Measurements from ENCODE around the gene TMPRSS13.

The TMPRSS13 gene

GRCh38 chr11:117932947-117933346, 3.7 kb upstream of the TMPRSS13 start:
- TF ChIP-seq TOX (CRISPR knock-in tag; IDR thresholded peaks at IDR 0.05; ENCODE audit: borderline replicate concordance) (no peak), ZFP3 (CRISPR knock-in tag; IDR thresholded peaks at IDR 0.05) (no peak), ZNF70 (CRISPR knock-in tag; IDR thresholded peaks at IDR 0.05) (no peak), BACH2 (CRISPR knock-in tag; IDR thresholded peaks at IDR 0.05; ENCODE audit: borderline replicate concordance) (no peak), OSR1 (CRISPR knock-in tag; IDR thresholded peaks at IDR 0.05) (no peak), SNAI2 (CRISPR knock-in tag; IDR thresholded peaks at IDR 0.05) (no peak)
- no peak for ATAC-seq

- no peak for ATAC-seq
- TF ChIP-seq ZNF70 (CRISPR knock-in tag; IDR thresholded peaks at IDR 0.05) (no peak), OSR1 (CRISPR knock-in tag; IDR thresholded peaks at IDR 0.05) (no peak), RARB (CRISPR knock-in tag; IDR thresholded peaks at IDR 0.05) (no peak), TSHZ2 (CRISPR knock-in tag; IDR thresholded peaks at IDR 0.05) (no peak), CSDC2 (CRISPR knock-in tag; IDR thresholded peaks at IDR 0.05) (no peak), ARNTL (CRISPR knock-in tag; IDR thresholded peaks at IDR 0.05; ENCODE audit: borderline replicate concordance, low read depth) (no peak), ZFP3 (CRISPR knock-in tag; IDR thresholded peaks at IDR 0.05) (no peak), ZNF565 (CRISPR knock-in tag; conservative IDR thresholded peaks at IDR 0.05; ENCODE audit: low read depth) (no peak), BACH2 (CRISPR knock-in tag; IDR thresholded peaks at IDR 0.05; ENCODE audit: borderline replicate concordance) (no peak), ZFP30 (CRISPR knock-in tag; IDR thresholded peaks at IDR 0.05) (no peak), CSRNP3 (CRISPR knock-in tag; IDR thresholded peaks at IDR 0.05) (no peak), ISL1 (CRISPR knock-in tag; IDR thresholded peaks at IDR 0.05) (no peak), ZC3H10 (CRISPR knock-in tag; IDR thresholded peaks at IDR 0.05) (no peak), ZNF8 (CRISPR knock-in tag; IDR thresholded peaks at IDR 0.05) (no peak), SNAI2 (CRISPR knock-in tag; IDR thresholded peaks at IDR 0.05) (no peak), POU6F1 (CRISPR knock-in tag; IDR thresholded peaks at IDR 0.05; ENCODE audit: borderline replicate concordance, low read depth) (no peak)
These were observed 3.2 kb upstream of the TMPRSS13 start for GRCh38 chr11:117932426-117932825.

GRCh38 chr11:117931971-117932370, 2.8 kb upstream of the TMPRSS13 start:
- ATAC-seq, result no peak
- TF ChIP-seq ZNF70 (CRISPR knock-in tag; IDR thresholded peaks at IDR 0.05) (no peak), ZC3H10 (CRISPR knock-in tag; IDR thresholded peaks at IDR 0.05) (no peak), GLIS3 (CRISPR knock-in tag; IDR thresholded peaks at IDR 0.05) (no peak), TOX (CRISPR knock-in tag; IDR thresholded peaks at IDR 0.05; ENCODE audit: borderline replicate concordance) (no peak), ISL1 (CRISPR knock-in tag; IDR thresholded peaks at IDR 0.05) (no peak), CSRNP3 (CRISPR knock-in tag; IDR thresholded peaks at IDR 0.05) (no peak), SNAI2 (CRISPR knock-in tag; IDR thresholded peaks at IDR 0.05) (no peak), TCF4 (CRISPR knock-in tag; IDR thresholded peaks at IDR 0.05; ENCODE audit: borderline replicate concordance) (no peak), PATZ1 (CRISPR knock-in tag; IDR thresholded peaks at IDR 0.05; ENCODE audit: borderline replicate concordance) (no peak), ARNTL (CRISPR knock-in tag; IDR thresholded peaks at IDR 0.05; ENCODE audit: borderline replicate concordance, low read depth) (no peak), CREB5 (CRISPR knock-in tag; IDR thresholded peaks at IDR 0.05; ENCODE audit: low read depth) (no peak), OSR1 (CRISPR knock-in tag; IDR thresholded peaks at IDR 0.05) (no peak), PPARA (CRISPR knock-in tag; IDR thresholded peaks at IDR 0.05; ENCODE audit: borderline replicate concordance) (no peak), RARB (CRISPR knock-in tag; IDR thresholded peaks at IDR 0.05) (no peak), ESRRG (CRISPR knock-in tag; IDR thresholded peaks at IDR 0.05) (no peak), ZFP3 (CRISPR knock-in tag; IDR thresholded peaks at IDR 0.05) (no peak), ZNF8 (CRISPR knock-in tag; IDR thresholded peaks at IDR 0.05) (no peak), ZFP30 (CRISPR knock-in tag; IDR thresholded peaks at IDR 0.05) (no peak), BACH2 (CRISPR knock-in tag; IDR thresholded peaks at IDR 0.05; ENCODE audit: borderline replicate concordance) (no peak), POU6F1 (CRISPR knock-in tag; IDR thresholded peaks at IDR 0.05; ENCODE audit: borderline replicate concordance, low read depth) (no peak)

Data from SK-N-SH treated with all-trans-retinoic acid at 6 μM for 48 hours (cell line).